HG03045 (cell line): ENCODE measurements around the gene AFG1L.
"Not testable (repeated sequence)": the region's sequence is repeated elsewhere in the genome, so short reads cannot be mapped to it uniquely, and the experiment has no call there.

Experiments
- ATAC-seq: cut with Tn5 transposase; IDR thresholded peaks from one replicate; pipeline ENCODE4 v1.9.1; 2021; ENCODE audit warnings: mild to moderate bottlenecking, moderate library complexity; ENCODE audit not compliant: unreplicated experiment

The AFG1L gene

DNA sequence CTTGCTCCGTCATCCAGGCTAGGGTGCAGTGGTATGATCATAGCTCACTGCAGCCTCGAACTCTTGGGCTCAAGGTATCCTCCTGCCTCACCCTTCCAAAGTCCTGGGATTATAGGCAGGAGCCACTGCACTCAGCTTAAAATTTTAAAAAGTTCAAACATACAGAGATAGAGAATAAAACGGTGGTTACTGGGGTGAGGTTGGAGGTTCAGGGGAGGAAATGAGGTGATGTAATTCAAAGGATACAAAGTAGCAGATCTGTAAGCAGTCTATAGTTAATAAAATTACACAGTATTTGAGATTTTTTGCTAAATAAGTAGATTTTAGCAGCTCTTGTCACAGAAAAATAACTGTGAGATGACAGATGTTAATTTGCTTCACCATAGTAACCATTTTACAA lies 7.5 kb upstream of the AFG1L start:
- no peak for ATAC-seq

DNA sequence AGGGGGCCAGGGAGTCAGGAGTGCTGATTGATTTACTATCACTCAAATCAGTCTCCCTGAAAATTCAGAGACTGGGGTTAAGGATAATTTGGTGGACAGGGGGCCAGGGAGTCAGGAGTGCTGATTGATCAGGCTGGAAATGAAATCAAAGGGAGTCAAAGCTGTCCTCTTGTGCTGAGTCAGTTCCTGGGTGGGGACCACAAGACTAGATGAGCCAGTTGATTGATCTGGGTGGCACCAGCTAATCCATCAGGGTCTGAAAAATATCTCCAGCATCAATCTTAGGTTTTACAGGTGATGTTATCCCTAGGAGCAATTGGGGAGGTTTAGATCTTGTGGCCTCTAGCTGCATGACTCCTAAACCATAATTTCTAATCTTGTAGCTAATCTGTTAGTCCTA lies 6.1 kb upstream of the AFG1L start:
- no peak for ATAC-seq

GRCh38 chr6:108291091-108291490 lies 3.8 kb upstream of the AFG1L start:
- no peak for ATAC-seq

- ATAC-seq: not testable (repeated sequence)
Measured at GRCh38 chr6:108292561-108292960, 2.3 kb upstream of the AFG1L start.

- ATAC-seq: no peak
Measured at GRCh38 chr6:108293527-108294296, 1.1 kb upstream of the AFG1L start.

DNA sequence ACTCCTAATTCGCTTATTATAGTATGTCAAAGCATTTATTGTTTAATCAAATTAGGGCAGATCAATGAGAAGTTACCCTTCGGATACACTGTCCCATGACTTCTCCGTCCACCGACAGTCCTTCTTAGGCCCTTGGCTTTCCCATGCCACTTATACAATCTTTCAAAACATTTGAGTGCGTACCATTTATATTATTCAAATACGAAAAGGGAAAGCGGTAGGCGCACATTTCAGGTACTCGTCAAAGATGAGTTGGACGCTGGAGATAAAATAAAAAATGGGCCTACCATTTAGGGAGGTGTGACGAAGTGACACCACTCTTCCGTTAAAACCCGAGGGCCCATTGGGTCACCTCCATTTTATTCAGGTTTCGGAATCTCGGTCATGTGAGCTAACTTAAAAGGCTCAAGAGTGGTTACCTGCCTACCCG lies 542 bp upstream of the AFG1L start:
- peak; percentile 28 for ATAC-seq

GRCh38 chr6:108295676-108296075 lies 822 bp downstream of the AFG1L start:
- ATAC-seq: no peak

GRCh38 chr6:108302386-108302785 lies 7.5 kb downstream of the AFG1L start:
- no peak for ATAC-seq

GRCh38 chr6:108304646-108305045 lies 9.8 kb downstream of the AFG1L start:
- no peak for ATAC-seq

DNA sequence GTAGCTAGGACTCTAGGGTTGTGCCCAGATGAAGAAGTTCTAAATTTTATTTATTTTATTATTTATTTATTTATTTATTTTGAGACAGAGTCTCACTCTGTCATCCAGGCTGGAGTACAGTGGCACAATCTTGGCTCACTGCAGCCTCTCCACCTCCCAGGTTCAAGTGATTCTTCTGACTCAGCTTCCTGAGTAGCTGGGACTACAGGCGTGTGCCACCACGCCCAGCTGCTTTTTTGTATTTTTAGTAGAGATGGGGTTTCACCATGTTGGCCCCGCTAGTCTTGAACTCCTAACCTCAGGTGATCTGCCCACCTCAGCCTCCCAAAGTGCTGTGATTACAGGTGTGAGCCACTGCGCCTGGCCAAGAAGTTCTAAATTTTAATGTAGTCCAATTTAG lies 13.8 kb downstream of the AFG1L start:
- ATAC-seq: not testable (repeated sequence)

DNA sequence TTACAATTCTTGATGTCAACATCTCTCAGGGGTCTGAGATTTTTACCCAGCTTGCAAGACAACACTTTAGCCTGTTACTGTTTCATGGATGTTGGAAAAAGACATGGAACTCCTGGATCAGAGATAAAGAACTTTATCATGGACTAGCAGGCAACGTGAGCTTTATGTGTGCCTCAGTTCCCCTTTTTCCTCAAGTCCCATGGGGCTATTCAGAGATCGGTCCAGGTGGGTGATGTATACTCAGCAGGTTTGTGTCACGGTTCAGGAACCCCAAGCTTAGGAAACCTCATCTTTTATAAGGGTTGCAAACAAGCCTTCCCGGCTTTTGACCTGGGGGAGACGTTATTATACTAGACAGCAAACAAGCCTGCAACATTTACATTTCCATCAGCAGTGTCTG lies 15.0 kb downstream of the AFG1L start:
- ATAC-seq: no peak

- ATAC-seq: no peak
Measured at GRCh38 chr6:108312605-108313004, 17.8 kb downstream of the AFG1L start.

DNA sequence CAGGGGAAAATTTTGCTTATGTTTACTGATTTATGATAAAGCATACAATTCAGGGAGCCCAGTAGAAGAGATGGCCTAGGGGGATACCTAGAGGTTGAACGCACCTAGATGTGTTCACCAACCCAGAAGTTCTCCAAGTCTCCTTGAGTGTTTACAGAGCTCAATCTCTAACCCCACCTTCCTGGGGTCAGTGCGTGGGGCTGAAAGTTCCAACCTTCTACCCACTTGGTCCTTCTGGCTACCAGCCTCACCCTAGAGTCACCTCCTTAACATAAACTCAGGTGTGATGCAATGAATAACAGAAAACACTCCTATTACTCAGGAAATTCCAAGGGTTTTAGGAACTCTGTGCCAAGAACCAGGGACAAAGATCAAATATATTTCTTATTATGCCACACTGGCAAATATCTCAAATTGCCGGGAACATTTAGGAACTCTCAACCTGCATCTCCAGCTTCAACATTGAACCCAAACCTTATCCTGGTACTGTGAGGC lies 26.4 kb downstream of the AFG1L start:
- no peak for ATAC-seq

DNA sequence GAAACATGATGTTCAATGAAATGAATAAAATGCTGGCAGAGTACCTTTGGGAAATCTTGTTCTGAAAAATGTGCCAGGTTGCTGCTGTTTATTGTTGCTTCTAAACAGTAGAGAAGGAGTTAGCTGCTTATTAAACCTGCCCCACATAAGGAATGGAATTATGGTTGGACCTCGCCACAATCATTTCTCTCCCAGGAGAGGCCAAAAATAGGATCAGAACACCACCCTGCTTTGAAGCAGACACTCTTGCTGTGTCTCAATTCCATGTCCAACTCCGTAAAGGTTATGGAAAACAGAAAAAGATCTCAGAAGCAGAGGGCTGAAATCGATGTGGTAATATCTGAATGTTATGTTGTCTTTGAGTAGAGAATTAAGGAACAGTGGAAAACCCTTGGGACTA lies 27.9 kb downstream of the AFG1L start:
- ATAC-seq: no peak

- no peak for ATAC-seq
Measured at GRCh38 chr6:108323710-108324466, 29.0 kb downstream of the AFG1L start.

DNA sequence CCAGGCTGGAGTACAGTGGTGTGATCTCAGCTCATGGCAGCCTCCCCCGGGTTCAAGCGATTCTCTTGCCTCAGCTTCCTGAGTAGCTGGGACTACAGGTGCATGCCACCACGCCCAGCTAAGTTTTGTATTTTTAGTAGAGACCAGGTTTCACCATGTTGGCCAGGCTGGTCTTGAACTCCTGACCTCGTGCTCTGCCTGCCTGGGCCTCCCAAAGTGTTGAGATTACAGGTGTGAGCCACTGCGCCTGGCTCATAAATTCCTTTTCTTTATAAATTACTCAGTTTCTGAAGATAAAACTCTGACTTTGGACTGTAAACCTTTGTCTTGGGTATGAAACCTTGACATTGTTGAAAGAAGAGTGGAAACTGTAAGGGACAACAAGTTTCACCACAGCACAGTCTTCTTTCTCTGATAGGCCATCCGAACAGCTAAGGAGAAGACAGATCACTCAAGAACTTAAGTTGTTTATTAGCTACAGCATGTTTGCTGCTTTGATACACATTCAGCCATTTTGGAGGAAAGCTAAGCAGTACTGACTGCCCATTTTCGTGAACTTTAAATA lies 35.4 kb downstream of the AFG1L start:
- ATAC-seq: not testable (repeated sequence)

DNA sequence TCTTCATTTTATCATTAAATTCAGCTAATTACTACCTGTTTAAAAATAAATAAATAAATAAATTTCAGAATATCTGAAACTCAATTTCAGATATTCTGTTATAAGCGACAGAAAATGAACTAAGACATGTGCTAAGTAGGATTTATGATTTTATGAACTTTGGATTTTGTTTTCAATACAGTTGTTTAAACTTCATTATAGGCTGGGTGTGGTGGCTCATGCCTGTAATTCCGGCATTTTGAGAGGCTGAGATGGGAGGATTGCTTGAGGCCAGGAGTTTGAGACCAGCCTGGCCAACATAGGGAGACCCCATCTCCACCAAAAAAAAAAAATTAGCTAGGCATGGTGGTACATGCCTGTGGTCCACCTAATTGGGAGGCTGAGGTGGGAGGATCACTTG lies 36.0 kb downstream of the AFG1L start:
- ATAC-seq: no peak

DNA sequence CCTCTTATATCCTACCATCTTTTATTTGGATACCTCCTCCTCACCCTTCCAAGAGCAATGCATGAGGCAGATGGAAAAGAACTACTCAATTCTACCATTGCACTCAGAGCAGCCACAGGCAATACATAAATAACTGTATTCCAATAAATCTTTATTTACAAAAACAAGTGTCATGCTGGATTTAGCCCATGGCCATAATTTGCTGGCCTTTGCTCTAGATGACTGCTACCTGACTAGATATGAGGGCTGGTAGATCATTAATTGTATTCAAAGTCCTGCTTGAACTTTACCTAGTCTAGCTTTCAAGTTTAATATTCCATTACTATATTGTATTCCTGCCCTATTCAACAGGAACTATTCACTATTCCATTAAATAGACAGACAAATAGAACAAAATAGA lies 37.1 kb downstream of the AFG1L start:
- no peak for ATAC-seq

DNA sequence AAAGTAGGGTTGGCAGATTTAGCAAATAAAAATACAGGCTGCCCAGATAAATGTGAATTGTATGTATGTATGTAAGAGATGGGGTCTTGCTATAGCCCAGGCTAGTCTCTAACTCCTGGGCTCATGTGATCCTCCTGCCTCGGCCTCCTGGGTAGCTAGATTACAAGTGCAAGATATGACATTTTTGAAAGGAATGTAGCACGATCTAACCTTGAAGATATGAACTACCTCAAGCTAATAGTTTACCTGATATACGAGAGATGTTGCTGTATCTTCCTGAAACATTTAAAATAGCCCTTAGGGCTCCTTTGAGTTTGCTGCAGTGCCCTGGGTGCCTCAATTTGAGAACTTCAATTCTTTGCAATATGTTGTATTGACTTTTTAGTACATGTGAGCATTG lies 42.1 kb downstream of the AFG1L start:
- ATAC-seq: no peak

DNA sequence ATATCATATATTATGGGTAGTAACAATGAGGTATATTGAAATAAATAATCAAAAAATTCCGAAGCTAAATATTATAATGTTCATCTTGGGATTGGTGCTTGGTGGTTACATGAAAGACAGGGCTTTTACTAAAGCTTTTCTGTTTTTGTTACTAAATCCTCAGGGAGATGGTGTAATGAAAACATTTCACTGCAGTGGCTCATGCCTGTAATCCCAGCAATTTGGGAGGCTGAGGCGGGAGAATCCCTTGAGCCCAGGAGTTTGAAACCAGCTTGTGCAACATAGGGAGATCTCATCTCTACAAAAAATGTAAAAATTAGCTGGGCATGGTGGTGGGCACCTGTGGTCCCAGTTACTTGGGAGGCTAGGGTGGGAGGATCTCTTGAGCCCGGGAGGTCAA lies 42.9 kb downstream of the AFG1L start:
- ATAC-seq: no peak

DNA sequence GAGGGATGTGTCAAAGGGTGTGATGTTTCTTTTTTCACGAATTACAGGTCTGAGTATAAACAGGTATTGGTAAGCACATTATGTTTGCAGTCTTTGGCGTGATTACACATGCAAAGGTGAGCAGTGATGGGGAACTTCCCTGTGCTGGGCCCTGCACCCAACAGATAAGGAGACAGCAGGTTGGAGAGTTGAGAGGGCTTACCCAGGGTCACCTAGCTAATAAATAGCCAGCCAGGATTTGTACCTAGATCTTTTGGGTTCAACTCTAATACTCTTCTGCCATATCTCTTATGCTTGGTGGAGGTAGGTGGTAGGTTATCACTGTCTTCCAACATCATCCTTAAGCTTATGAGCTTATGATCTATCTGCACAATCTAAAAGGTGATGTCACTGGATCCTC lies 46.5 kb downstream of the AFG1L start:
- no peak for ATAC-seq

- no peak for ATAC-seq
Measured at GRCh38 chr6:108343894-108344293, 49.0 kb downstream of the AFG1L start.
